Measurements from ENCODE around the gene MOGAT1. TPM values are rescaled to one million over a fixed set of nuclear protein-coding genes. Genes with fewer than 3 reads are reported as not detected.
"Not testable (repeated sequence)": the region's sequence is repeated elsewhere in the genome, so short reads cannot be mapped to it uniquely, and the experiment has no call there.

Gene MOGAT1
- polyA plus RNA-seq, 3 donors from 2014 or later = not detected

DNA sequence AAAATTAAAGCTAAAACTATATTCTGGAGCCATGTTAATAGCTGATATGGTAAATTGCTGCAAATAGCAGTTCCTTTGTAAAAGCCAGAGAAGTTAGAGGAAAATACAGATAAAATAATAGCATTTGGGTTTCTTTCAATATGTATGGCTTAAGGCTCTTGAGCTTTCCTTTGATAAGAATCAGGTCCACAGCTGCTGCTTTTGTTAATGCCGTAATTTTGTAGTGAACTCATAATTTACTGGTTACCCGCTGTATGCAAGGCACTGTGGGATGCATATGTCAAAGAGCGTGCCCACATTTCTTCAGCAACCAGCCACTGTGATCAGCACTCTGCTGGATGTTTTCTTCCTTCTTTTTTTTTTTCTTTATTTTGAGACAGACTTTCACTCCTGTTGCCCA, 79.1 kb downstream of the MOGAT1 start:
- H3K4me1 Mint-ChIP-seq = peaks cover 7 to 23% of the 10 kb centered on the region in 2 donors
- no peak overlapping the region for H3K27ac Mint-ChIP-seq
- peaks cover 0 to 1% (median 0%) of the 10 kb centered on the region in 6 donors for H3K9me3 Mint-ChIP-seq
- H3K36me3 Mint-ChIP-seq = no peaks in the 10 kb centered on the region
- peaks cover 0 to 7% (median 2%) of the 10 kb centered on the region in 3 donors for H3K27me3 Mint-ChIP-seq (ENCODE audit: low read depth in 3 of 3)
- no peak for DNase-seq
- H3K4me3 Mint-ChIP-seq = no peak overlapping the region

DNA sequence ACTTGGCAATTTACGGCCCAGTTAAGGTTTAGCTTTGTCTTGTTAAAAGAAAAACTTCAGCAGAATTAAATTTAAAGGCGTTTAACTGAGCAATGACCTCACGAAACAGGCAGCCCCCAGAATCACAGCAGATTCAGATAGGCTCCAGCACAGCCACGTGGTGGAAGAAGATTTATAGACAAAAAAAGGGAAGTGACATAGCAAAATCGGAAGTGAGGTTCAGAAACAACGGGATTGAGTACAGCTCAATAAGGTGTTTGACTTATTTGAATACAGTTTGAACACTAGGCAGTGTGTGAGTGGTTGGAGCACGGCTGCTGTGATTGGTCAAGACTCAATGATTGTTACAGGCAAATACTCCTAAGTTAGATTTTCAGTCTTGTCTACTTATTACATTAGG, 79.8 kb downstream of the MOGAT1 start:
- Mint-ChIP-seq H3K9me3 (peaks cover 0 to 1% (median 0%) of the 10 kb centered on the region in 6 donors), H3K36me3 (no peaks in the 10 kb centered on the region), H3K27me3 (ENCODE audit: low read depth in 3 of 3) (peaks cover 0 to 7% (median 2%) of the 10 kb centered on the region in 3 donors), H3K4me1 (peaks cover 7 to 23% of the 10 kb centered on the region in 2 donors), H3K4me3 (no peak overlapping the region), H3K27ac (no peak overlapping the region)
- DNase-seq = no peak

DNA sequence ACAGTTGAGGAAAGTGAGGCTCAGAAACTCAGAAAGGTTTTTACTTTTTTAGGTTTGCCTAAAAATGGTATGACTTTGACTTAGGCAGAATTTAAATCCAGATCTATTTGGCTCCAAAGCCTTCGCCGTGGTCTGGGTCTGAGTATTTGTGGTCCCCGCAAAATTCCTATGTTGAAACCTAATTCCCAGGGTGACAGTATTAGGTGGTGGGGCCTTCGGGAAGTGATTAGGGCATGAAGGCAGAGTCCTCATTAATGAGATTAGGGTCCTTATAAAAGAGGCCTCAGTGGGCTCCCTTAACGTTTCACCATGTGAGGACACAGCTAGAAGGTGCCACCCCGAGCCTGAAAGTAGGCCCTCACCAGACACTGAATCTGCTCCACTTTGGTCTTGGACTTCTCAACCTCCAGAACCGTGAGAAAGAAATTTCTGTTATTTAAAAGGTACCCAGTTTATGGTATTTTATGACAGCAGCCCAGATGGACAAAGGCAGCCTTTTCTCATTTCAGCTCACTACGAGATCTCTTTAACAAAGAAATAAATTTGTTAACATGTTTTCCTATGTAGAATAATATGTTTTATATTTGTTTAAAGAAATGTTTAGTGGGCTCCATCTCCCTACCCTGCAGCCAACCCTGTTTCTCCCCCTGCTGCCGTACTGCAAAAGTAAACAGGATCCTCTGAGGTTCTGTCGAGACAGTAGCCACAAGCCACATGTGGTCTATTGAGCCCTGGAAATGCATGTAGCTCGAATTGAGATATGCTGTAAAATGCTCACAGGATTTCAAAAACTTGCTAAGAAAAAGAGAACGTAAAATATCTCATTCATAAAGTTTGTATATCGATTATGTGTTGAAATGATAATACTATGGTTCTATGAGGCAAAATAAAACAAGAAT, 80.6 kb downstream of the MOGAT1 start:
- DNase-seq = peak; percentile 5 to 16 (median 12)
- Mint-ChIP-seq H3K4me3 (peak overlapping the region in 1 of 5 donors; percentile 30), H3K9me3 (peaks cover 0 to 1% (median 0%) of the 10 kb centered on the region in 6 donors), H3K36me3 (no peaks in the 10 kb centered on the region), H3K27ac (peak overlapping the region in 1 of 6 donors; percentile 14), H3K4me1 (peaks cover 7 to 23% of the 10 kb centered on the region in 2 donors), H3K27me3 (ENCODE audit: low read depth in 3 of 3) (peaks cover 0 to 7% (median 4%) of the 10 kb centered on the region in 3 donors)

DNA sequence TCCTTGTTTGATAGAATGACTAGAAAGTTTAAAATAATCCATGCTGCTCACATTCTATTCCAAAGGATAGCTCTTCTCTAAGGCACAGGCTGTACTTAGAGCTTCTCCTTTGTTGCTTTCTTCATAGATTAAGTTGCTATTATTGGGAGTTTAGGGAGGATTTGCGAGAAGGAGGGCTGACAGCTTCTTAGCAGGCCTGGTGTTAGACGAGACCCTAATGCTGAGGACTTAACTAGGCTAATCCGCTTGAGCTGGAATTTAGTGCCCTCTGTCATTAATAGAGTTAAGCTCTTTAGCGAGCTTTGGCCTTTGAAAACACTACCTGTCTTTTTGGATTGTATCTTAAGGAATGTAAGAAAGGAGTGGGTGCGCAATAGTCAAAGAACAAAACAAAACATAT, 81.3 kb downstream of the MOGAT1 start:
- no peaks in the 10 kb centered on the region for H3K36me3 Mint-ChIP-seq
- peak overlapping the region in 1 of 5 donors; percentile 30 for H3K4me3 Mint-ChIP-seq
- H3K4me1 Mint-ChIP-seq = peaks cover 7 to 23% of the 10 kb centered on the region in 2 donors
- H3K27ac Mint-ChIP-seq = no peak overlapping the region
- peaks cover 0 to 7% (median 5%) of the 10 kb centered on the region in 3 donors for H3K27me3 Mint-ChIP-seq (ENCODE audit: low read depth in 3 of 3)
- H3K9me3 Mint-ChIP-seq = peaks cover 0 to 1% (median 0%) of the 10 kb centered on the region in 6 donors
- DNase-seq = no peak

DNA sequence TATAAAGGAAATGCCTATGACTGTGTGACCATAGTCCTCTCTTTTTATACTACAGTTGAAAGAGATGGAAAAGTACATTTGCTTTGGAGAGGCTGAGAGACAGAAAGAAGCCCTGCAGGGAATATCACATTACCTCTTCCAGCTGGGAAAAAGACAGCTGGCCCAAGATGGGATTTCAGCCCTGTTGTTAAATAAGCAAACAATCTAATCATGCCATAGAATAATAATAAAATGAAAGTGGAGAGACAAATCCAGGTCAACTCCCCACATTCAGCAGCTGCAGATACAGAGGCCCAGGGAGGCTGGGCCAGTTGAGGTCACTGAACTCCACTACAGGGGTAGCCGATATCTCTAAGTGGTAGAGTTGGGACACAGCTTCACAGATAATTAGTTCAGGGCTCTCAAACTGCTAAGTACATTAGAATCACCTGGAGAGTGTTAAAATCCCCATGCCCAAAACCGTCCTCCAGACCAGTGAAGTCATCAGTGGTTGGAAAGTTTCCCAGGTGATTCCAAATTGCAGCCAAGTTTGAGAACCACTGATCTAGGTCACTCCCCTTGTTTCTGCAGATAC, 81.9 kb downstream of the MOGAT1 start:
- Mint-ChIP-seq H3K4me1 (peaks cover 7 to 23% of the 10 kb centered on the region in 2 donors), H3K9me3 (peaks cover 0 to 1% (median 0%) of the 10 kb centered on the region in 6 donors), H3K27ac (no peak overlapping the region), H3K36me3 (no peaks in the 10 kb centered on the region), H3K4me3 (no peak overlapping the region), H3K27me3 (ENCODE audit: low read depth in 3 of 3) (peaks cover 0 to 7% (median 5%) of the 10 kb centered on the region in 3 donors)
- no peak for DNase-seq

DNA sequence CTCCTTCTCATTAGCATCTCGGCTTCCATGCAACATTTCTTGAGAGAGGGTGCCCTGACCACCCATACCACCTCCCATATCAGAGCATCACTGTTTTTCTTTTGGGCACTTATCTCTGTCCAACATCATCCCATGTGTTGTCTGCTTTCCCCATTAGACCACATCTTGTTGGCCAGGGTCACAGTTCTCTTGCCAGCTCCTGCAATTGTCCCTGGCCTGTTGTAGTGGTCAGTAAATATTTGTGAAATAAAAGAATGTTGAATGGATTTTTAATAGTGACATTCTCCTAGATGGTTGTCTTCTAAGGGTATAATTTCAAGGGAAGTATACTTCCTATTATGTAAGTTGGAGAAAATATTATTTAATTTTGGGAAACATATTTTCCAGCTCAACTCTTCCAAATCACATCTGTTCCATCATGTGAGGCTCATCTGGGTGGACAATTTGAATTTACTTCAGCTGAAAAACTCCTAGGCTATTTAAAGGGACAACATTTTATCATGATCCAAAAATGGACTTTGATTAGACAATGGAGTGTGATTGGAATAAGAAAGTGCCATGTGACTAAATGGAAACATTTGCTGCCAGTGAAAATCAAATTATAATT, 83.0 kb downstream of the MOGAT1 start:
- Mint-ChIP-seq H3K4me3 (no peak overlapping the region), H3K36me3 (no peaks in the 10 kb centered on the region), H3K27me3 (ENCODE audit: low read depth in 3 of 3) (peaks cover 0 to 5% (median 4%) of the 10 kb centered on the region in 3 donors), H3K27ac (peak overlapping the region in 1 of 6 donors; percentile 3), H3K4me1 (peaks cover 7 to 23% of the 10 kb centered on the region in 2 donors), H3K9me3 (no peaks in the 10 kb centered on the region)
- DNase-seq = no peak

DNA sequence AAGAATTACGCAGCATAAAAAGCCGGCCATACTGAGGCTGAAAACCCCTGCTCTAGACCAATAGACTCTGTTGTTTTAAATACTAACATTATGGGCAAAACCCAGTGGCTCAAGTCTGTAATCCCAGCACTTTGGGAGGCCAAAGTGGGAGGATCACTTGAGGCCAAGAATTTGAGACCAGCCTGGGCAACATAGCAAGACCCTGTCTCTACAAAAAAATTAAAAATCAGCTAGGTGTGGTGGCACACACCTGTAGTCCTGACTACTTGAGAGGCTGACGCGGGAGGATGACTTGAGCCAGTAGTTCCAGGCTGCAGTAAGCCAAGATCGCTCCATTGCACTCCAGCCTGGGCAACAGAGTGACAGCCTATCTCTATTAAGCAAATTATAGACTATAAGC, 84.1 kb downstream of the MOGAT1 start:
- H3K27ac Mint-ChIP-seq; H3K27me3 Mint-ChIP-seq (ENCODE audit: low read depth in 3 of 3); DNase-seq; H3K9me3 Mint-ChIP-seq; H3K4me3 Mint-ChIP-seq; H3K36me3 Mint-ChIP-seq: not testable (repeated sequence)
- peaks cover 7 to 23% of the 10 kb centered on the region in 2 donors for H3K4me1 Mint-ChIP-seq

DNA sequence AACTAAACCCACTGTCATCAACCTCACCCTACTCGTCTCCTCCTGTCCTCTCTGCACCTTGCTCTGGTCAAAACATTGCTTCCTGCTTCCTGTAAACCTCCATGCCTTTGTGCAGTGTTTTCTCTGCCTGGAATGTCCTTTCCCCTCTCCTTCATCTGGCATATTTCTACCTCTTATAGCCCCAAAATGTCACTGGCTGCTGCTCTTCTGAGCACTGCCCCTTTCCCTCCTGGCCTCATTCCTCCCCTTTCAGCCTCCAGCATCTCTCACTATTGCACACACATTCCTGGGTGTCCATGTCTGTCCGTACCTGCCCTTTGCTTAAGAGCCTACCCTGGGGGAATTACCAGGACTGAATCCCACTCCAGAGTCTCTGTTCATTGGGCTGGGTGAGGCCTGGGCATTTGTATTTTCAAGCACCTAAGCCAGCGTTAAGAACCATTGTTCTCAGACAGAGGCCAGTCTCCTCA, 84.9 kb downstream of the MOGAT1 start:
- no peaks in the 10 kb centered on the region for H3K9me3 Mint-ChIP-seq
- no peak overlapping the region for H3K27ac Mint-ChIP-seq
- DNase-seq = no peak
- H3K27me3 Mint-ChIP-seq (ENCODE audit: low read depth in 3 of 3) = peaks cover 3 to 7% (median 4%) of the 10 kb centered on the region in 3 donors
- H3K4me3 Mint-ChIP-seq = no peak overlapping the region
- no peaks in the 10 kb centered on the region for H3K36me3 Mint-ChIP-seq
- peaks cover 7 to 19% of the 10 kb centered on the region in 2 donors for H3K4me1 Mint-ChIP-seq

DNA sequence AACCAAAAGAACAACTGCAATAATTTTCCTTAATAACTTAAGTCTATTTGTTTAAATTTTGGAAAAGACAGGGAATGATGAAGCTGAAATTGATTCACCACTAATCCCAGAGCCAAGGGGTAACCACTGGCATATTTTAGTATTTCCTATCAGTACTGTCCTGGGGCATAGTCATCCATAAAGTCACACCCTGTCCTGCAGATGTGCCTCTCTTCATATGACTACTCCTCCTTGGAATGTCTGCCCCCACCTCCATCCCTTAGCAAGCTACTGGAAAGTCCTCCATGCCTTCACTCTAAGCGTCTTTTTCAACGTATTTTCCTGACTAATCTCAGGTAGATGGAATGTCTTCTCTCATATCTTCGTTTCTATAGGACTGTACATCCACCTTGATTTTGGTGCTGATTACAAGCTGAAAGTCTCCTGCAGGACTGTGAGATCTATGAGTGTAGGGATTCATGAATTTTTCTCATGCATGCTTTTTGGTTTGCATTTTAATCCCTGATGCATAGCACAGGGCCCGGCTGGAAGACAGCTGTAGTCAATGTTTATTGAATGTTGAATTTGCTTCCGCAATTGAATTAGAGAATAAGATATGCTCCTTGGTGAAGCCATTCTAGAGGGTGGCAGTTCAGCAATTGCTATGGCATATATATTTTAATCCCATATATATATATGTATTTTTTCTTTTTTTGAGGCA, 85.6 kb downstream of the MOGAT1 start:
- H3K9me3 Mint-ChIP-seq = no peaks in the 10 kb centered on the region
- no peak overlapping the region for H3K27ac Mint-ChIP-seq
- H3K4me1 Mint-ChIP-seq = peaks cover 5 to 12% of the 10 kb centered on the region in 2 donors

More for the DNA sequence above, 85.6 kb downstream of the MOGAT1 start:
- Mint-ChIP-seq H3K27me3 (ENCODE audit: low read depth in 3 of 3) (peaks cover 3 to 7% (median 4%) of the 10 kb centered on the region in 3 donors), H3K4me3 (no peak overlapping the region), H3K36me3 (no peaks in the 10 kb centered on the region)
- DNase-seq = no peak

Other genes with a start within 250 kb of the MOGAT1 start
- gene SGPP2, start 247.1 kb upstream of the MOGAT1 start, polyA plus RNA-seq = not detected
- 10 to 100 TPM; 11.3 to 29.2 (median 18.5) TPM for gene FARSB, start 15.6 kb upstream of the MOGAT1 start, polyA plus RNA-seq
- gene ACSL3, start 189.4 kb downstream of the MOGAT1 start, polyA plus RNA-seq = 10 to 100 TPM; 25.7 to 37.4 (median 37.3) TPM

Data from immature natural killer cell (primary cell).